NCI-H2196 (cell line): ENCODE data around the gene CFAP300.
A peak's percentile ranks its signal among the peaks of the same experiment; 100 is the strongest.

Experiments used
- DNase-seq: peaks from one replicate; lab custom pipeline; 2025; ENCODE audit not compliant: unreplicated experiment; lab: John Stamatoyannopoulos, UW

The CFAP300 gene

DNA sequence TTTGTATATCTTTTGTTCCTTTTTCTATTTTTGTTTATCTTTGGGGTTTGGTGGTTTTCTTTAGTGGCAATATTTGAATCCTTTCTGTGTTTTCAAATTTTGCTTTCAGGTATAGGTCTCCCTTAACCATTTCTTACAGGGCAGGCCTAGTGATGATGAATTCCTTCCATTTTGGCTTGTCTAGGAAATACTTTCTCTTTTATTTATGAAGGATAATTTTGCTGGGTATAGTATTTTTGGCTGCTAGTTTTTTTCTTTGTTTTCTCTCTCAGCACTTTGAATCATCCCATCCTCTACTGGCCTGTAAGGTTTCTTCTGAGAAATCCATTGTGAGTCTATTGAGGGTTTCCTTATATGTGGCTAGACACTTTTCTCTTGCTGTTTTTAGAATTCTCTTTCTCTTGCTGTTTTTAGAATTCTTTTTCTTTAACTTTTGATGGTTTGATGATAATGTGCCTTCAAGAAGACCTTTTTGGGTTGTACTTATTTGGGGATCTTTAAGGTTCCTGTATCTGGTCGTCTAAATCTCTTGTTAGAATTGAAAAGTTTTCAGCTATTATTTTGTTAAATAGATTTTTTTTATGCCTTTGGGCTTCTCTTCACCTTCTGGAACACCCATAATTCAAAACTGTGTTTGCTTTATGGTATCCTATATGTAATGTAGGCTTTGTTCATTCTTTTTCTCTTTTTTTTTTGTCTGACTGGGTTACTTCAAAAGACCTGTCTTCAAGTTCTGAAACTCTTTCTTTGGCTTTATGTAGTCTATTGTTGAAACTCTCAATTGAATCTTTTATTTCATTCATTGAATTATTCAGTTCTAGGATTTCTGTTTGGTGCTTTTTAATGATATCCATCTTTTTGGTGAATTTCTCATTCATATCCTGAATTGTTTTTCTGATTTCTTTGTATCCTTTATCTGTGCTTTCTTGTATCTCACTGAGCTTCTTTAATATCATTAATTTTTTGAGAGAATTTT, 24.5 kb downstream of the CFAP300 start:
- no peak for DNase-seq

GRCh38 chr11:102073253-102073652, 26.0 kb downstream of the CFAP300 start:
- no peak for DNase-seq

GRCh38 chr11:102079625-102080024, 32.4 kb downstream of the CFAP300 start:
- DNase-seq: no peak

DNA sequence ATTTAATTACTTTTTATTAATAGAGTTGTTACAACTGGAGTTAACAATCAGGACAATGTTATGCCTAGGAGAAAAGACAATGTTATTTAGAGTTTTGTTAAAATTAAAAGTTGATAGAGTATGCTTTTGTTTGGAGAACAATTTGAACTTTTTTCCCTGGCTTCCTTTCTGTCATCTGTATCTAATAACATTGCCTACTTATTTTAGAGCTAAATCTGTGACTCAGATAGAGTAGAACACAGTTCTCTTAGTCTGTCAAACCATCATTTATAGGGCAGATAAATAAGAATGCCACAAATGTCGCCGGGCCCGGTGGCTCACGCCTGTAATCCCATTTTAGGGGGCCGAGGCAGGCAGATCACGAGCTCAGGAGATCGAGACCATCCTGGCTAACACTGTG, 34.1 kb downstream of the CFAP300 start:
- DNase-seq: no peak

DNA sequence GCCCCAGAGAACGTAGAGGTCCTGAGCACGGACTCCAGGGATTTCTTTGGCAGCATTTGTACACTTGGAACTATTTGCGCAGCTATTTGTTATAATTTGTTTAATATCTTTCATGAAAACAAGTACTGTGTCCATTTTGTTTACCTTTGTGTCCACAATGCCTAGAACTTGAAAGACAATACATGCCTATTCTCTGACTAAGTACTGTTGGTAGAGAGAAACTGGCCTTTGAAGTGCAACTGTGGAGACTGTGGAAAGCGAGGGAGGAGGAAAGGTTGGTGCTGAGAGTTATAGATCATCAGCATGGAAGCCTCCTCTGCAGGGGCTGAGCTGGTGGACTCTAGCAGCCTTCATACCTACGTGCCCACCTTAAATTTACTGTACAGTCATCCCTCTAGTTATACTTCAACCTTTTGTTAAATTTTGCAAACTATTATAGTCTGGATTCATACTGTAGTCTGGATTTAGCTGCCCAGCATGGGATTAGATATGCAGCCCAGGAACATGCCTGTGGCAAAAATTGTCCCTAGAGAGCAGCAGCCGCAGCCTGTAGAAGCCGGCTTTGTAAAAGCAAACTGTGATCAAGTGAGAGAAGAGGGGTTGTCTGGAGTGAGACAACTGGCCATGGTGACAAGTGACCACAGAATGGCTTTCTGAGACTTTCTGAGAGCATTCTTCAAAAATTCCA, 38.8 kb downstream of the CFAP300 start:
- no peak for DNase-seq

DNA sequence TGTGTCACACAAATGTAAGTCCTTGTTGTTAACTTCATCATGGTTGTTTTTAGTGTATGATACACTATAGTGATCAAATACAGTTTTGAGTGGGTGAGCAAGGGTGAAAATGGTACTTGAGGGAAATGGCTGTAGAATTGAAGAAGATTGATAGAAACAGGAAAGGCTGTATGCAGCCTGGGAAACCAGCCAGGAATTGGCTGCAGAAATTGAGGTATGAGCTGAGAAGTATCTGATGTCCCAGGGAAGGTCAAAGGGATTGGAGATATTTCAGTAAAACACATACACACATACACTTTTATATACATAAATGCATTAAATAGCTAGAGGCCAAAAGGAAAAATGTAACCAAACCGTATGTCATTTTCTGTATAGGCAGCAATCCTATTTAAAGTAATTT, 49.9 kb downstream of the CFAP300 start:
- no peak for DNase-seq

- DNase-seq: no peak
Observed at GRCh38 chr11:102099755-102100154, 52.5 kb downstream of the CFAP300 start.

- DNase-seq: no peak
Observed at GRCh38 chr11:102108734-102109440, 61.6 kb downstream of the CFAP300 start.

DNA sequence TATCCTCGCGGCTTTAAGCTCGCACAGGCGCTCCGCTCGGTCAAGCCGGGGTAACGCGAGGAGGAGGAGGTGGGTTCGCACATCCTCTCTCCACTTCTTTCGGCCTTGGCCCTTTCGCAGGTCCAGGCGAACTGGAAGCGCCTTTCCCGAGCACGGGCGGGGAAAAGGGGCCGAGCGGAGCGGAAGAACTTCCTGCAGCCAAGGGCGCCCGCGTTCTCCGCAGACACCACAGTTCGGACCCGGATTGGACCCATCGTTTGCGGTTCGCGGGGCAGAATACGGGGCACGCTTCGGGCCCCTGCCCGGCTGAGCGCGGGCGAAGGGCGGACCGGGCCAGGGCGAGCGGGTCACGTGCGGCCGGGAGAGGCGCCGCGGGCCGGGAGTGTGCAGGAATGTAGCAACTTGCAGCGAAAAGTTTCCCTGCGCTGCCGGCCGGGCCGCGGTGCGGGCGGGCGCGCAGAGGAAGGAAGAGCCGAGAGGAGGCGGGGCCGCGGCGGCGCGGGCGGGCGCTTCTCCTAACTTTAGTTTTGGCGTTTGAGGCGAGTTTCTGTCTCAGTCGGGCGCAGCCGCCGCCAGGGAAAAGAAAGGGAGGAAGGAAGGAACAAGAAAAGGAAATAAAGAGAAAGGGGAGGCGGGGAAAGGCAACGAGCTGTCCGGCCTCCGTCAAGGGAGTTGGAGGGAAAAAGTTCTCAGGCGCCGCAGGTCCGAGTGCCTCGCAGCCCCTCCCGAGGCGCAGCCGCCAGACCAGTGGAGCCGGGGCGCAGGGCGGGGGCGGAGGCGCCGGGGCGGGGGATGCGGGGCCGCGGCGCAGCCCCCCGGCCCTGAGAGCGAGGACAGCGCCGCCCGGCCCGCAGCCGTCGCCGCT, 62.9 kb downstream of the CFAP300 start, which contains the start of gene YAP1:
YAP1 (plus strand) TSS at position 552 of the 865 bp plus-strand sequence. CDS start 402 bp downstream, outside the sequence.
- DNase-seq: peak; percentile 9

GRCh38 chr11:102110761-102111010, 63.4 kb downstream of the CFAP300 start:
- no peak for DNase-seq

DNA sequence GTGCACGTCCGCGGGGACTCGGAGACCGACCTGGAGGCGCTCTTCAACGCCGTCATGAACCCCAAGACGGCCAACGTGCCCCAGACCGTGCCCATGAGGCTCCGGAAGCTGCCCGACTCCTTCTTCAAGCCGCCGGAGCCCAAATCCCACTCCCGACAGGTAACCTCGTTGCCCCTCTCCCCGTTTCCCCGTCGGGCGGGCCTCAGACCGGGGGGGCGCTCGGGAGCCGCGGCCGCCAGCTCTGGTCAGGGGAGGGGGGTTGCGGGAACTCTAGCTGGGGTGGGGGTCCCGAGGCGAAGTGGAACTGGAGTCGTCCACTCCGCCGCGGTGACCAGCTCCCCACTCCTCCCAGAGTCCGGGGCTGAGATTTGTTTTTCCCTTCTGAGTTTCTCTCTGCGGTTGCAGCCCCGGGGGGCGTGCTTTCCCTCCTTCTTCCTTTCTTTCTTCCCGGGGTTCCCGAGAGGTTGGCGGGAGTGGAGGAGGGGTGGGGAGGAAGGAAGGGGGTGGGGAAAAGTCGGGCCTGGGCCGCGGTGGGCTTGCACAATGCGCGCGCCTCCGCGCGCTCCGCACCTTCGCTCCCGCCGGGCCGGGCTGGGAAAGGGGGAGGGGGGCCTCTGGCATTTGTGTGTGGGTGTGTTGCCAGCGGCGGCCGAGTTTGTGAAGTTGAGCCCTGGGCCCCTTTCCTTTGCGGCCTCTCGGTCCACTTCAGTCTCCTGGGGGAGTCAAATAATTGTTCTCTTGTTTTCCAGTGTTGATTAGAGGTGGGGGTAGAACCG, 64.0 kb downstream of the CFAP300 start:
- no peak for DNase-seq

- DNase-seq: no peak
Observed at GRCh38 chr11:102111787-102112508, 64.7 kb downstream of the CFAP300 start.

DNA sequence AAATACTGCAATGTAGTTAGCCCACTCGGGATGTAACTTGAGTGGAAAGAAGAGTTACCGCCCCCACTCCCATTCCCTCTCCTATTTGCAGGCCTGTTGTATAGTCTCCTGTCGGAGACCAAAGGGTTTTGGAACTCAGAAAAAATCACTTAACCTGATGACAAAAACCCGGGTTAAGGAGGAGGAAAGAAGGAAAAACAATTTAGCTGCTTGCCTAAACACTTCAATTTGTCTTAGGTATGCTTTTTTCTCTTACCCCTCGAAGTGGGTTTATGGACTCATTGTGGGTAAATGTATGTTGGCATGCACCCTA, 65.2 kb downstream of the CFAP300 start:
- no peak for DNase-seq

GRCh38 chr11:102114032-102114431, 66.8 kb downstream of the CFAP300 start:
- DNase-seq: no peak

DNA sequence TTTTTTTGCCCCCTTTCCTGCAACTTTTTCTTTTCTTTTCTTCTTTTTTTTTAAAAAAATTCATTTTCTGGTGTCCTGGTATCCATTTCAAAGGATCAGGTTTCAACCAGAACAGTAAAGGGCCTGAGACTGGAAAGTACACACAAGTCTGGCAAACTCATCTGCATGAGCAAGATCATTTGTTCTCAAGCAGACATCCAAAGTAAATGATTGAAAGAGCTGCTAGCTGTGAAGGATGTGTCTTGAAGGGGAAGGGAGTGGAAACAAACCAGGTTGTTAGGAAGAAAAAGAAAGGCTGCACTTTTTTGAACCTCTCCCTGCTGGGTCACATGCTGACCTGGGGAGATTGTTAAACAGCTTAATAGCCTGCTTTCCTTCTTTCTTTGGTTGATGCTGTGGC, 68.3 kb downstream of the CFAP300 start:
- DNase-seq: no peak

DNA sequence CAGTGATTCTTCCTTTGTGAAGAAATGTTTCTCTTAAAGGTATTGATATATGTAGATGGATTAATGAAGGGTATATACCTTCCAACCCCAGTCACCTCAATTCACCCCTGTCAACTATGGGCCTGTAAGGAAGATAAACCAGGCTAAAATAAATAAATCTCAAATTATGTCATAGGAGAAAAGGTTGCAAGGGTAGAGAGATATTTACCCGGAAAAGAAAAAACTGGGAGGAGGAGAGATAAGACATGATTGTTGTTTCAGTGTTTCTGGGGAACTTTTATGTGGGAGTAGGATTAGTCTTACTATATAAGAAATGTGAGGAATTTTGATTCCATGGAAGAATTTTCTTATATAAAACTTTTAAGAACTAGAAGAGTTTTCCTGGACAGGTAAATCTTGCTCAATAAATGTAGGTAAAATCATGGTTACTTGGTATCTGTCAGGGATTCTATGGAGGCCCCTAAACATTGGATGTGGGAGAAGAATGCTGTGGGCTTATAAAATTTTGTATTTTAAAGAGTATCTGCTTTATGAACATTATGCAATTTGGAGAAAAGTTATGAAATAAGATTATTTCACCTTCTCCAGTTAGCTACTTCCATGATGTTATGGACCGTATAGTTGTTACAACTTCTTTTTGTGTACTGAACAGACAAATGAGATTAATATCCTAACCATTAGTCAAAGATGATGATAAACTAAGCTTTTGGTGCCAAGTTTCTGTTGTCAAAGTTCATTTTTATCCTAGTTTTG, 69.4 kb downstream of the CFAP300 start:
- no peak for DNase-seq

- DNase-seq: no peak
Observed at GRCh38 chr11:102117472-102118113, 70.4 kb downstream of the CFAP300 start.

DNA sequence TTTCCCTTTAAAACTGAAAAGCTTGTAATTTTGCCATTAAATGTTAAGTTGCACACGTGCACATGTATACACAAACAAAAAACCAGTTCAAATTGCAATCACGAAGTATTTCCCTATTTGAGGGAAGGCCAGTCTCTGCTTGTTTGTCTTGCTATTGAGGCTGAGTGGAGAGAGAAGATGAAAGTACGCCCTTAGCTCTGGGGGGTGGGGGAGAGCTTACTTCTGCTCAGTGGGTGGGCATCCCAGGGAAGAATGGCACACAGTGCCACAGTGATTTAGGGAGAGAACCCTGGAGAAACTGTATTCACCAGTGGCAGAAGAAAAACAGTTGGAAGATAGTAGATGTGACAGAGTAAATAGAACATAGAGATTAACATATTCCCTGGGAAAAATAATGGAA, 71.7 kb downstream of the CFAP300 start:
- no peak for DNase-seq
